Gastroesophageal sphincter (tissue), 3 donors: Measurements from ENCODE around the gene SLC4A2.

Experiments used
- CTCF ChIP-seq, 4 experiments: fragments of 200-600 bp in 2 of 4; fragments of 450-650 bp in 2 of 4; sonication (generic) in 1 of 4; IDR thresholded peaks; one replicate each; pipeline ENCODE4 v1.5.1; 2017 to 2019; ENCODE audit warnings: antibody characterized with exemption in 4 of 4, mild to moderate bottlenecking in 2 of 4, moderate library complexity in 2 of 4
- EP300 ChIP-seq: sonication (generic); formaldehyde crosslinking; IDR thresholded peaks from one replicate; pipeline ENCODE4 v1.6.1; 2017; ENCODE audit warnings: antibody characterized with exemption, mild to moderate bottlenecking
- POLR2A ChIP-seq, 2 donors: fragments of 450-650 bp; IDR thresholded peaks; one replicate each; pipeline ENCODE4 v1.6.1; 2017; ENCODE audit warnings: antibody characterized with exemption in 2 of 2, mild to moderate bottlenecking in 2 of 2, moderate library complexity in 1 of 2
- POLR2AphosphoS5 ChIP-seq: sonication (generic); formaldehyde crosslinking; IDR thresholded peaks from one replicate; pipeline ENCODE4 v1.6.1; 2017; ENCODE audit warnings: antibody characterized with exemption

GRCh38 chr7:151102991-151103390 is 43.6 kb downstream of the SLC4A2 start:
- TF ChIP-seq EP300 (no peak), CTCF (IDR thresholded peaks at IDR 0.05) (no peak), POLR2A (IDR thresholded peaks at IDR 0.05) (no peak), POLR2AphosphoS5 (no peak)
